Stomach (tissue), 9 donors: Measurements from ENCODE around the gene ANKS1B. TPM values are rescaled to one million over a fixed set of nuclear protein-coding genes. Genes with fewer than 3 reads are reported as not detected.

Source experiments
- DNase-seq, 2 donors: peaks; one replicate each; pipeline versions ENCODE4 v3.0.0 to v3.0.0-alpha.2; 2013 to 2019
- H3K27ac ChIP-seq, 5 donors: fragments of 200-600 bp in 4 of 5; sonication (generic) in 4 of 5; one replicate each; pipeline ENCODE4 v1.5.1; 2013 to 2019; ENCODE audit warnings: mild to moderate bottlenecking in 1 of 5, moderate library complexity in 1 of 5
- H3K27me3 ChIP-seq, 3 donors: fragments of 200-600 bp; sonication (generic); one replicate each; pipeline ENCODE4 v1.5.1; 2017 to 2019; ENCODE audit warnings: mixed run types in 1 of 3
- H3K36me3 ChIP-seq, 4 donors: fragments of 200-600 bp; sonication (generic); 1 replicate in 3 of 4; 2 replicates in 1 of 4; pipeline ENCODE4 v1.5.1; 2016 to 2019
- H3K4me1 ChIP-seq, 4 donors: fragments of 200-600 bp; sonication (generic); one replicate each; pipeline ENCODE4 v1.5.1; 2016 to 2019
- H3K4me3 ChIP-seq, 4 donors: fragments of 200-600 bp; sonication (generic) in 3 of 4; one replicate each; pipeline ENCODE4 v1.5.1; 2016 to 2019; ENCODE audit warnings: mild to moderate bottlenecking in 1 of 4
- H3K9me3 ChIP-seq, 4 donors: fragments of 200-600 bp; sonication (generic); one replicate each; pipeline ENCODE4 v1.5.1; 2016 to 2019
- EP300 ChIP-seq: sonication (generic); formaldehyde crosslinking; IDR thresholded peaks from one replicate; pipeline ENCODE4 v1.6.1; 2017; ENCODE audit warnings: antibody characterized with exemption
- POLR2A ChIP-seq, 4 donors: fragments of 450-650 bp; IDR thresholded peaks; one replicate each; pipeline ENCODE4 v1.6.1; 2016; ENCODE audit warnings: antibody characterized with exemption in 4 of 4, control low read depth in 2 of 4, mild to moderate bottlenecking in 1 of 4, moderate library complexity in 1 of 4
- POLR2AphosphoS5 ChIP-seq, 3 donors: sonication (generic); formaldehyde crosslinking; IDR thresholded peaks; one replicate each; pipeline ENCODE4 v1.6.1; 2016; ENCODE audit warnings: antibody characterized with exemption in 3 of 3
- WGBS, 5 donors: extraction: QIAGEN DNeasy Blood & Tissue Kit in 3 of 5; methylation state at CpG; one replicate each; pipeline versions ENCODE4 v1.1.5 to v1.1.7; 2013 to 2018; 5-methylcytosine and 5-hydroxymethylcytosine counted together
- intact Hi-C: fragments of 100-400 bp; cut with DNase I; formaldehyde crosslinking; loops from one replicate; pipeline ENCODE4 v1.15.1; 2023; ENCODE audit warnings: low total_unique reads
- polyA plus RNA-seq, 3 donors: library from polyadenylated mRNA; stranded (reverse); fragments of 200-250 nt; gene quantifications; one replicate each; pipeline ENCODE4 v1.2.3, GENCODE V29; 2013
- total RNA-seq, 5 donors: library from RNA; depleted of rRNA; stranded (reverse); fragments of >200 nt; gene quantifications; one replicate each; pipeline versions ENCODE4 v1.1.0 to v1.2.3, GENCODE V29; 2014 to 2016
- TF ChIP-seq, protein P1 (sequence below), 7 experiments: fragments of 450-650 bp in 4 of 7; fragments of 200-600 bp in 3 of 7; sonication (generic) in 3 of 7; IDR thresholded peaks; one replicate each; pipeline ENCODE4 v1.5.1; 2016 to 2019; ENCODE audit warnings: antibody characterized with exemption in 7 of 7, control low read depth in 2 of 7, mild to moderate bottlenecking in 1 of 7
- donor health status: healthy with polysubstance abuse.
- donor health status: Bipolar disorder and iron deficiency.
- donor health status: healthy.

The ANKS1B gene
- total and polyA plus RNA-seq, 8 donors: 0.73 to 26.8 (median 2.2) TPM; not detected in 2

GRCh38 chr12:98911396-98911795 is 1073.3 kb downstream of the ANKS1B start:
- no peaks in the 10 kb centered on the region for H3K36me3 ChIP-seq
- H3K9me3 ChIP-seq: no peaks in the 10 kb centered on the region
- 30 to 48% (median 44%) methylated on average over 2 of the region's 2 CpGs for WGBS, 5 donors
- peak in 1 of 2 donors; percentile 8 for DNase-seq
- no peaks in the 10 kb centered on the region for H3K27me3 ChIP-seq
- H3K4me1 ChIP-seq: no peaks in the 10 kb centered on the region
- TF ChIP-seq POLR2A (IDR thresholded peaks at IDR 0.05) (no peak), POLR2AphosphoS5 (IDR thresholded peaks at IDR 0.05) (no peak), EP300 (no peak)
- TF ChIP-seq, protein P1, sequence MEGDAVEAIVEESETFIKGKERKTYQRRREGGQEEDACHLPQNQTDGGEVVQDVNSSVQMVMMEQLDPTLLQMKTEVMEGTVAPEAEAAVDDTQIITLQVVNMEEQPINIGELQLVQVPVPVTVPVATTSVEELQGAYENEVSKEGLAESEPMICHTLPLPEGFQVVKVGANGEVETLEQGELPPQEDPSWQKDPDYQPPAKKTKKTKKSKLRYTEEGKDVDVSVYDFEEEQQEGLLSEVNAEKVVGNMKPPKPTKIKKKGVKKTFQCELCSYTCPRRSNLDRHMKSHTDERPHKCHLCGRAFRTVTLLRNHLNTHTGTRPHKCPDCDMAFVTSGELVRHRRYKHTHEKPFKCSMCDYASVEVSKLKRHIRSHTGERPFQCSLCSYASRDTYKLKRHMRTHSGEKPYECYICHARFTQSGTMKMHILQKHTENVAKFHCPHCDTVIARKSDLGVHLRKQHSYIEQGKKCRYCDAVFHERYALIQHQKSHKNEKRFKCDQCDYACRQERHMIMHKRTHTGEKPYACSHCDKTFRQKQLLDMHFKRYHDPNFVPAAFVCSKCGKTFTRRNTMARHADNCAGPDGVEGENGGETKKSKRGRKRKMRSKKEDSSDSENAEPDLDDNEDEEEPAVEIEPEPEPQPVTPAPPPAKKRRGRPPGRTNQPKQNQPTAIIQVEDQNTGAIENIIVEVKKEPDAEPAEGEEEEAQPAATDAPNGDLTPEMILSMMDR (IDR thresholded peaks at IDR 0.05): no peak
- H3K4me3 ChIP-seq: no peak overlapping the region
- intact Hi-C loops: no loop called here
- no peak overlapping the region for H3K27ac ChIP-seq

DNA sequence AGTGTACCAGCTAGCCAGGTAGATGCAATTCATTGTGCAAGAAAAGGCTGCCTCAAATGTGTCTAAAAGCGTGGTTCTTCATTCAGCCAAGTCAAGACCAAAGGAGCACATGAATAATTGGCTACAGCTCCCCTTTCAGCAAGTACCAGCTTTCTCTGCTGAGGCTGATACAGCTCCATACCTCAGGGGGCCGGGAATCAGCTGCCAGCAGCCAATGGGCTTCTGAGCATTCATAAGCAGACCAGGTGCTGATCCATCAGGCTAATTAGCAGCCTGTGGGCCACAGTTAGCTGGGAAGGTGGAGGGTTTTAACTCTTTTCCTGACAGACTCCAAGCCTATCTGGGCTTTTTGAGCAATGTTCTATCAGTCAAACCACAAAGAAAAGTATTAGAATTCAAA is 1075.0 kb downstream of the ANKS1B start:
- H3K4me3 ChIP-seq: no peak overlapping the region
- WGBS, 5 donors: 23 to 31% (median 29%) methylated on average over 2 of the region's 2 CpGs
- no peaks in the 10 kb centered on the region for H3K4me1 ChIP-seq
- no peaks in the 10 kb centered on the region for H3K9me3 ChIP-seq
- peak in 1 of 2 donors; percentile 5 for DNase-seq
- TF ChIP-seq, protein P1 (IDR thresholded peaks at IDR 0.05): no peak
- TF ChIP-seq POLR2A (IDR thresholded peaks at IDR 0.05) (no peak), EP300 (no peak), POLR2AphosphoS5 (IDR thresholded peaks at IDR 0.05) (no peak)
- H3K27ac ChIP-seq: no peak overlapping the region
- H3K27me3 ChIP-seq: no peaks in the 10 kb centered on the region
- intact Hi-C loops: no loop called here
- H3K36me3 ChIP-seq: no peaks in the 10 kb centered on the region

DNA sequence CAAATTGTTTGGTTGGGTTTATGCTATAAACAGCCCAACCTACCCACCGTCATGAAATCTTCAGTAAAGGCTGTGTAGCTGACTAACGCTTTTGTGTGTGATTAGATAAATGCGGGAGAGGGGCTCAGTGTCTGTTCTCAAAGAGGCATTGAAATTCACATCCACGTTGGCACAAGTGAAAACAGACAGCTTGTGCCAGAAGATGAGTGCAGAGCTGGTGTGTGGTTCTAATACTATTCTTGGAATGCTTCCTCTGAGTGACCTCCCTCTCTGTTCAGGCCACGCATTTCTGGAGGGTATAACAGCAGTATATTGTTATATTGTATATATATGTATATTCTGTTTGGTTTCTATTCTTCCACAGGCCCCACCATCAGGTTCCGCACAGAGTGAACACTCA is 1075.9 kb downstream of the ANKS1B start:
- DNase-seq: no peak
- WGBS, 5 donors: 73 to 81% (median 77%) methylated on average over 6 of the region's 6 CpGs
- intact Hi-C loops: no loop called here

GRCh38 chr12:98903875-98904274 is 1080.9 kb downstream of the ANKS1B start:
- no peaks in the 10 kb centered on the region for H3K4me1 ChIP-seq
- H3K27me3 ChIP-seq: no peaks in the 10 kb centered on the region
- no peak overlapping the region for H3K27ac ChIP-seq
- no peaks in the 10 kb centered on the region for H3K36me3 ChIP-seq
- TF ChIP-seq POLR2A (IDR thresholded peaks at IDR 0.05) (no peak), EP300 (no peak), POLR2AphosphoS5 (IDR thresholded peaks at IDR 0.05) (no peak)
- TF ChIP-seq, protein P1 (IDR thresholded peaks at IDR 0.05): no peak
- intact Hi-C loops: no loop called here
- H3K9me3 ChIP-seq: no peaks in the 10 kb centered on the region
- H3K4me3 ChIP-seq: no peak overlapping the region
- no peak for DNase-seq

More for the DNA sequence above, 1075.9 kb downstream of the ANKS1B start:
- no peaks in the 10 kb centered on the region for H3K9me3 ChIP-seq
- H3K4me1 ChIP-seq: no peaks in the 10 kb centered on the region
- H3K36me3 ChIP-seq: no peaks in the 10 kb centered on the region
- H3K4me3 ChIP-seq: no peak overlapping the region
- TF ChIP-seq POLR2A (IDR thresholded peaks at IDR 0.05) (no peak), POLR2AphosphoS5 (IDR thresholded peaks at IDR 0.05) (no peak), EP300 (no peak)
- H3K27me3 ChIP-seq: no peaks in the 10 kb centered on the region
- H3K27ac ChIP-seq: no peak overlapping the region

GRCh38 chr12:98901189-98901588 is 1083.5 kb downstream of the ANKS1B start:
- TF ChIP-seq EP300 (no peak), POLR2A (IDR thresholded peaks at IDR 0.05) (no peak), POLR2AphosphoS5 (IDR thresholded peaks at IDR 0.05) (no peak)
- TF ChIP-seq, protein P1 (IDR thresholded peaks at IDR 0.05): no peak
- DNase-seq: peak in 1 of 2 donors; percentile 27
- Histone ChIP-seq H3K4me3 (no peak overlapping the region), H3K27me3 (peaks cover 0 to 18% (median 9%) of the 10 kb centered on the region in 3 donors), H3K9me3 (no peaks in the 10 kb centered on the region), H3K4me1 (no peaks in the 10 kb centered on the region), H3K27ac (no peak overlapping the region), H3K36me3 (no peaks in the 10 kb centered on the region)
- intact Hi-C loops: no loop called here
- 12 to 32% (median 20%) methylated on average over 2 of the region's 2 CpGs for WGBS, 5 donors
